ENCODE results near the gene SETDB1. TPM values are rescaled to one million over a fixed set of nuclear protein-coding genes. Genes with fewer than 3 reads are reported as not detected.
A peak's percentile ranks its signal among the peaks of the same experiment; 100 is the strongest.

Gene SETDB1
- polyA plus RNA-seq, 1 donor = 38.6 TPM

GRCh38 chr1:151002051-151002450 is 75.9 kb downstream of the SETDB1 start:
- no peak for DNase-seq (ENCODE audit: low read depth)

- no peak for DNase-seq (ENCODE audit: low read depth)
These were observed 76.4 kb downstream of the SETDB1 start for GRCh38 chr1:151002611-151003010.

- no peak for DNase-seq (ENCODE audit: low read depth)
These were observed 77.0 kb downstream of the SETDB1 start for GRCh38 chr1:151003180-151003579.

GRCh38 chr1:151005729-151006319 is 79.7 kb downstream of the SETDB1 start:
- DNase-seq (ENCODE audit: low read depth) = no peak

- DNase-seq (ENCODE audit: low read depth) = peak; percentile 68
These were observed 80.3 kb downstream of the SETDB1 start, which contains the start of gene MINDY1 for GRCh38 chr1:151006327-151007052. Gene MINDY1 (minus strand): TSS chr1:151006902. CDS start chr1:151002617, 4,285 bp downstream.

GRCh38 chr1:151007853-151008243 is 81.7 kb downstream of the SETDB1 start:
- no peak for DNase-seq (ENCODE audit: low read depth)

GRCh38 chr1:151008244-151009205 is 82.4 kb downstream of the SETDB1 start, which contains the start of gene PRUNE1:
Gene PRUNE1 (plus strand): TSS chr1:151008449. CDS start chr1:151008633, 184 bp downstream.
- peak; percentile 93 for DNase-seq (ENCODE audit: low read depth)

GRCh38 chr1:151009206-151009587 is 83.0 kb downstream of the SETDB1 start:
- DNase-seq (ENCODE audit: low read depth) = no peak

GRCh38 chr1:151009674-151010345 is 83.6 kb downstream of the SETDB1 start:
- DNase-seq (ENCODE audit: low read depth) = no peak

GRCh38 chr1:151010346-151010726 is 84.2 kb downstream of the SETDB1 start:
- no peak for DNase-seq (ENCODE audit: low read depth)

- no peak for DNase-seq (ENCODE audit: low read depth)
These were observed 85.1 kb downstream of the SETDB1 start for GRCh38 chr1:151011154-151011850.

- DNase-seq (ENCODE audit: low read depth) = no peak
These were observed 86.7 kb downstream of the SETDB1 start for GRCh38 chr1:151012684-151013471.

GRCh38 chr1:151013518-151013917 is 87.4 kb downstream of the SETDB1 start:
- no peak for DNase-seq (ENCODE audit: low read depth)

Other genes with a start within 250 kb of the SETDB1 start
- gene GOLPH3L, start 229.2 kb upstream of the SETDB1 start, polyA plus RNA-seq (ENCODE audit: insufficient read length) = 17.5 TPM
- 0.11 TPM for gene HORMAD1, start 205.5 kb upstream of the SETDB1 start, polyA plus RNA-seq (ENCODE audit: insufficient read length)
- 9.9 TPM for gene CTSS, start 160.6 kb upstream of the SETDB1 start, polyA plus RNA-seq (ENCODE audit: insufficient read length)
- 57.6 TPM for gene CTSK, start 118.1 kb upstream of the SETDB1 start, polyA plus RNA-seq (ENCODE audit: insufficient read length)
- gene ARNT, start 49.8 kb upstream of the SETDB1 start, polyA plus RNA-seq (ENCODE audit: insufficient read length) = 34.5 TPM
- not detected for gene CTXND2, start 39.2 kb upstream of the SETDB1 start, polyA plus RNA-seq (ENCODE audit: insufficient read length)
- gene CERS2, start 48.5 kb downstream of the SETDB1 start, polyA plus RNA-seq (ENCODE audit: insufficient read length) = 65.9 TPM
- gene ANXA9, start 55.9 kb downstream of the SETDB1 start, polyA plus RNA-seq (ENCODE audit: insufficient read length) = 2.5 TPM
- gene MINDY1, start 80.5 kb downstream of the SETDB1 start, polyA plus RNA-seq (ENCODE audit: insufficient read length) = 17.7 TPM
- 25.1 TPM for gene PRUNE1, start 82.1 kb downstream of the SETDB1 start, polyA plus RNA-seq (ENCODE audit: insufficient read length)
- 0.70 TPM for gene BNIPL, start 110.2 kb downstream of the SETDB1 start, polyA plus RNA-seq (ENCODE audit: insufficient read length)
- 6.5 TPM for gene C1orf56, start 121.4 kb downstream of the SETDB1 start, polyA plus RNA-seq (ENCODE audit: insufficient read length)
- 53.3 TPM for gene CDC42SE1, start 133.3 kb downstream of the SETDB1 start, polyA plus RNA-seq (ENCODE audit: insufficient read length)
- 10.4 TPM for gene MLLT11, start 134.0 kb downstream of the SETDB1 start, polyA plus RNA-seq (ENCODE audit: insufficient read length)
- 5.2 TPM for gene GABPB2, start 144.4 kb downstream of the SETDB1 start, polyA plus RNA-seq (ENCODE audit: insufficient read length)
- 97.0 TPM for gene SEMA6C, start 220.3 kb downstream of the SETDB1 start, polyA plus RNA-seq (ENCODE audit: insufficient read length)
- 1.7 TPM for gene TNFAIP8L2, start 230.3 kb downstream of the SETDB1 start, polyA plus RNA-seq (ENCODE audit: insufficient read length)
- 12.2 TPM for gene LYSMD1, start 239.5 kb downstream of the SETDB1 start, polyA plus RNA-seq (ENCODE audit: insufficient read length)
- 40.0 TPM for gene SCNM1, start 239.8 kb downstream of the SETDB1 start, polyA plus RNA-seq (ENCODE audit: insufficient read length)
- 43.2 TPM for gene TMOD4, start 249.6 kb downstream of the SETDB1 start, polyA plus RNA-seq (ENCODE audit: insufficient read length)

Data from forelimb muscle (tissue), 1 donor.